Measurements from ENCODE around the gene VWA3B.
"Not testable (repeated sequence)": the region's sequence is repeated elsewhere in the genome, so short reads cannot be mapped to it uniquely, and the experiment has no call there.

VWA3B gene

DNA sequence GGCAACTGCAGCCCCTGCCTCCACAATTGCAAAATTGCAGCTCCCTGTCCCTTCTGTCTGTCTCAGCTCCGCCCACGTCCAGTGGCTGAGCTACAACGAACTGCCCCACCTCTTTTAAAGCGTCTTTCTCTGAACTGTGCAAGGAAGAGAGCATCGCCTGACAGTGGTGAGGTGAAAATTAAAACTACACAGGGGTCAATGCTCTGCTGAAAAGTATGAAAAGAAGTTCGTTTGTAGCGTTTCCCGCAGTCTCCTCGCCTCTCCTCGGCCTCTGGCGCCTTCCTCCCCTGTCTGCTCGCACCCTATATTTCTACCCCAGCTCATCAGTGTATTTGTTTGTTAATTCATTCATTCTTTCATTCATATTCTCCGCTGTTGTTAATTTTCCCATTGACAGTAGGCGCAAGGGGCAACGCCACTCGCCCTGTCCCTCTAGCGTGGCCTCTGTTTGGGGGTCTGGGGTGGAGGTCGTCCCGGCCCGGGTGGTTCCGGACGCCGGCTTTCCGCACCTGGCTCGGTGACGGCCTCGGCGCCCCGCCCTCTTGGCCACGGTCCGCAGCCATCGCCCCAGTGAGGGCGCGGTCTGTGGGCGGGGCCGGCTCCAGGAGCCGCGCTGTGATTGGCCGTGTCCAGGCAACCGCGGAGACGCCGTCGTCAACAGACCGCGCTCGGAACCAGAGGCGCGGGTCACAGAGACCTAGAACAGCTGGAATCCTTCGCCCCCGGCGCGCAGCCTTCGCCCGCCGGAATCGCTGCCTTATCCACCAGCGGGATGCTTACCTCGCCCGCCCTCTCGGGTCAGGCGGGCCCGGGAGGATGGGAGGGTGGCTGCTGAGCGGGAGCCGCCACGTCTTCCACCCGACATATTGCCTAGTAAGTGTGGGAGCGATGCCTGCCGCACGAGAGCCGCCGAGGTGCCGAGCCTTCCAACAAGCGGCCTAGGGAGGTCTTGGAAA lies at the start of gene VWA3B:
TSS of gene VWA3B (plus strand) at position 677 of the 956 bp plus-strand sequence. CDS start 5,926 bp downstream, outside the sequence.
- no peak within 1 kb of the TSS for H3K27ac ChIP-seq
- no peak for DNase-seq (ENCODE audit: low read depth, low spot score)

- no peak for DNase-seq (ENCODE audit: low read depth, low spot score)
- H3K27ac ChIP-seq, result no peak overlapping the region
Observed at GRCh38 chr2:98037206-98037605, 49.8 kb upstream of the VWA3B start.

DNA sequence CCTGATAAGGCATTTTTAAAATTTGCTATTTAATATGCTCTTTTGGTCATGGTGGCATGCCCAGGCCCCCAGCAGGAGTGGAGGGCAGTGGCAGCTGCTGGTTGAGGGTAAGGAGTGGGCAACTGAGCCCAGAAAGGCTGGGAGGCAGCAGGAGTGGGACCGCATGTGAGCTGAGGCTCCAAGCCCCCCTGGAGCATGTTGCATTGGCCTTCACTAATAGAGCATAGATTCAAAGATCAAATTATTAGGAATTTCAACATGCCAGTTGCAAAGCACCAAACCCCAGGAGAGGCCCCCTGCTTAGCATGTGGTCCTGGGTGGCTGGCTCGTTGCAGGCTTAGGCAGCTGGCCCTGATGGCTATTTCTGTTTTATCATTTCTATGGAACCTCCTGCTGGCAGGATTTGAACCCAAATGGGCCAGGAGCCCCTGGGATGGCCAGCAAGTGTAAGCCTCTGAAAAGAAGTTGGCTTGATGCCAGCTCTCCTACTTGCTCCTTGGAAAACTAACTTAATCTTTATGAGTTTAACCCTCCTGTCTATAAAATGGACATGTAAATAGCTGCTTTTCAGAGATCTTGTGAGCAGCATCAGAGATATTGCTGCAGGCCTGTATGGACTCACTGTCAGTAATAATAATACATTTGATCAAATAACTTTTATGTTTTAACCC lies 49.2 kb upstream of the VWA3B start:
- DNase-seq (ENCODE audit: low read depth, low spot score), result no peak
- H3K27ac ChIP-seq, result no peak overlapping the region

DNA sequence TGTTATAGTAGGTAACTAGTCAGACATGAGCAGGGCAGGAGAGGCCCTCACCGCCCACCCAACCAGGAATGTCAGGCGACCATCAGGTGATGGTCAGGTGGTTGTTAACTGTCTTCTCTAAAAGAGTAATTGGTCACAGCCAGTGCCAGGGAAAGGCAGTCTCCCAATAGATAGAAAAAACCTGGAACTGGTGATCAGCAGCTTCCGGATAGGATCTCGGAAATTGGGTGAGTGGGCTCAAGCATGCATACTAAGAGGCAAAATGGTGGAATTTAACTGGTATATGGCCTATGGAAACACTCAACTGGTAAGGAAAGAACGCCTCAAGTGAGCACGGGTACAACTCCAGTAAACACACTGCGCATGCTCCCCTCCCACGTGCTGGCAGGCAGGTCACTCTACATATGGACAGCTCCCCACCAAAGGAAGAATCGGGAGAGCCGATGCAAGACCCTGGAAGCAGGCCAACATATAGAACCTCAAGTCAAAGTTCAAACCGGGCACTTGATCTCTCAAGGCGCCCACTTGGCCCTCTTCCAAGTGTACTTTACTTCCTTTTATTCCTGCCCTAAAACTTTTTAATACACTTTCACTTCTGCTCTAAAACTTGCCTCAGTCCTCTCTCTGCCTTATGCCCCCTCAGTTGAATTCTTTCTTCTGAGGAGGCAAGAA lies 47.7 kb upstream of the VWA3B start:
- DNase-seq (ENCODE audit: low read depth, low spot score), result no peak
- H3K27ac ChIP-seq, result no peak overlapping the region

DNA sequence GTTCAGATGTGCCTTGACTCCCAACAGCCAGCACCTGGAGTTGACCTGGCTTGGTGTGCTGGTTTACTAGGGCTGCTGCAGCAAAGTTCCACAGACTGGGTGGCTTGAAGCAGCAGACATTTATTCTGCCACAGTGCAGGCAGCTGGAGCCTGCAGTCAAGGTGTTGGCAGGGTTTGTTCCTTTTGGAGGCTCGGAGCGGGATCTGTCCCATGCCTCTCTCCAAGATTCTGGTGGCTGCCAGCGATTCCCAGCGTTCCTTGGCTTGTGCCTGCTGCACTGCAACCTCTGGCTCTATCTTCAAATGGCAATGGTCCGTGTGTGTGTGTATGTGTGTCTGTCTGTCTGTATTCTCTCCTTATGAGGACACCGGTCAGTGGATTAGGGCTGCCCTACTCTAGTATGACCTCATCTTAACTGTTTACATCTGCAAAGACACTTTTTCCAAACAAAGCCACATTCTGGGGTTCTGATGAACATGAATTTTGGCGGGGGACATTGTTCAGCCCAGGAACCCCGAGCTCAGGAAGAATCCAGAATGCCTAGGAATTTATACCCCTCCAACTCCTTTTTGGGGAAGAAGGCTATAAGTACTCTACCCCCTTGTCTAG lies 46.5 kb upstream of the VWA3B start:
- no peak overlapping the region for H3K27ac ChIP-seq
- DNase-seq (ENCODE audit: low read depth, low spot score), result no peak

- DNase-seq (ENCODE audit: low read depth, low spot score), result no peak
- no peak overlapping the region for H3K27ac ChIP-seq
Observed at GRCh38 chr2:98043101-98043500, 43.9 kb upstream of the VWA3B start.

- H3K27ac ChIP-seq; DNase-seq (ENCODE audit: low read depth, low spot score): not testable (repeated sequence)
Observed at GRCh38 chr2:98044730-98045129, 42.2 kb upstream of the VWA3B start.

DNA sequence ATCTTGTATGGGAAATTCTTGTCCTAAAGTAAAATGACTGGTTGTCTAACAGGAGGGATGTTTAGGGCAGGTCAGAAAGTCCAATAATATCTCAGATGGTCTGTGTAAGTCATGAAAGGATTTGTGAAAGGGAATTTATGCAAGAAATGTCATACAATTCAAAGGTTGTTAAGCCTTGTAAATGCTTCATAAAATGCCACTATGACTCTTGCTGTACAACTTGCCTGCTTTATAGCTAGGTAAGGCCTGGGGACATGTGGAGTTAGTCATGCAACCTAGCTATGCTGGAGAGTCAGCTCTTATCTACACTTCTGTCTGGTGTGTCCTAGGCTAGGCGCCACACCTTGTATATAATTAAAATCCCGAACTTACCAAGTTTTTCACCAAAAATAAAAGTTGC lies 36.9 kb upstream of the VWA3B start:
- DNase-seq (ENCODE audit: low read depth, low spot score), result peak; percentile 44
- no peak overlapping the region for H3K27ac ChIP-seq

- DNase-seq (ENCODE audit: low read depth, low spot score), result no peak
- no peak overlapping the region for H3K27ac ChIP-seq
Observed at GRCh38 chr2:98058191-98058975, 28.6 kb upstream of the VWA3B start.

GRCh38 chr2:98060277-98060676 lies 26.7 kb upstream of the VWA3B start:
- no peak for DNase-seq (ENCODE audit: low read depth, low spot score)

GRCh38 chr2:98063291-98063854 lies 23.6 kb upstream of the VWA3B start:
- H3K27ac ChIP-seq, result no peak overlapping the region
- DNase-seq (ENCODE audit: low read depth, low spot score), result no peak

More at GRCh38 chr2:98060277-98060676, 26.7 kb upstream of the VWA3B start:
- no peak overlapping the region for H3K27ac ChIP-seq

DNA sequence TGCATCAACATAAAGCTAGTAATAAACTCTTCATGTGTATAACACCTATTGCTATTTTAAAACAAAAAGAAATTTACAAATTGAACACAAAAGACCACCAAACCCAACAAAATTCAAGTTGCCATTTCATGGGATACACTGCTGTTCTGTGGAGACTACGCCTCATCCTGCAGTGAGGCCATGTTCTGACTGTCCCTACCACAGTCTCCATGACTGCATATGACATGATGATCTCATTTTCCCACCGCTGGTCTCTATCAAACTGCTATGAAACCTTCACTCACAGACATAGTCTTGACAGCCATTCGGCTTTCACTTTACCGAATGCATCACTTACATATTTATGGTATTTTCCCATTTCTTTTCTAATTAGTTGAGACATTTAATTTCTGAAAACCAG lies 21.2 kb upstream of the VWA3B start:
- no peak for DNase-seq (ENCODE audit: low read depth, low spot score)

GRCh38 chr2:98067160-98067559 lies 19.8 kb upstream of the VWA3B start:
- H3K27ac ChIP-seq, result no peak overlapping the region
- no peak for DNase-seq (ENCODE audit: low read depth, low spot score)

More for the DNA sequence above, 21.2 kb upstream of the VWA3B start:
- H3K27ac ChIP-seq, result no peak overlapping the region

- H3K27ac ChIP-seq, result no peak overlapping the region
Observed at GRCh38 chr2:98070081-98070480, 16.9 kb upstream of the VWA3B start.

DNA sequence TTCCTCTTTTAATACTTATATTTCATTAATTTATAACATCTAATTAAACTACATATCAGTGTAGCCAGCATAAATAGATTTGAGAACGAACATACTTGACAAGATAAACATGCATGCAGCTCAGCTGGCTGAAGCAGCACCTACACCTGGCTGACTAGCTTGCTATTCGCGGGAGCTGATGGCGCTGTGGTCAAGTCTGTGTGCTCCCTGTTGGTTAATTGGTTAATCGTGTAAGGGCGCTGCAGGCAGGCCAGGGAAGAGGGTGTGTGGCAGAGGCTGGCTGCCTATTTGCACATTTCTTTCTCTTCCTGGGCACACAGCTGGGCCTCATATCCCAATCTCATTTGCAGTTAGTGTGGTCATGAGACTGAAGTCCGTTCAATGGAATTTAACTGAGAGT lies 14.5 kb upstream of the VWA3B start:
- H3K27ac ChIP-seq, result no peak overlapping the region
- no peak for DNase-seq (ENCODE audit: low read depth, low spot score)

More at GRCh38 chr2:98070081-98070480, 16.9 kb upstream of the VWA3B start:
- no peak for DNase-seq (ENCODE audit: low read depth, low spot score)

DNA sequence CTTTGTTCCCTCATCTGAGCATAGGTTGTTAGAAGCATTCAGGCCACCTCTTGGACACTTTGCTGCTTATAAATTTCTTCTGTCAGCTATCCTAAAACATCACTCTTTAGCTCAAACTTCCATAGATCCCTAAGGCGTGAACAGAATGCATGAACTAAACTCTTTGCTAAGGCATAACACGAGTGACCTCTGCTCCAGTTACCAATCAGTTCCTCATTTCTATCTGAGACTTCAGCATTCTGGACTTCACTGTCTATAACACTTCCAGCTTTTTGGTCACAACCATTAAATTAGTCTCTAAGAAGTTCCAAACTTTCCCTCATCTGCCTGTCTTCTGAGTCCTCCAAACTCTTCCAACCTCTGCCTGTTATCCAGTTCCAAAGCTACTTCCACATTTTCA lies 8.3 kb upstream of the VWA3B start:
- DNase-seq (ENCODE audit: low read depth, low spot score), result no peak
- H3K27ac ChIP-seq, result no peak overlapping the region

DNA sequence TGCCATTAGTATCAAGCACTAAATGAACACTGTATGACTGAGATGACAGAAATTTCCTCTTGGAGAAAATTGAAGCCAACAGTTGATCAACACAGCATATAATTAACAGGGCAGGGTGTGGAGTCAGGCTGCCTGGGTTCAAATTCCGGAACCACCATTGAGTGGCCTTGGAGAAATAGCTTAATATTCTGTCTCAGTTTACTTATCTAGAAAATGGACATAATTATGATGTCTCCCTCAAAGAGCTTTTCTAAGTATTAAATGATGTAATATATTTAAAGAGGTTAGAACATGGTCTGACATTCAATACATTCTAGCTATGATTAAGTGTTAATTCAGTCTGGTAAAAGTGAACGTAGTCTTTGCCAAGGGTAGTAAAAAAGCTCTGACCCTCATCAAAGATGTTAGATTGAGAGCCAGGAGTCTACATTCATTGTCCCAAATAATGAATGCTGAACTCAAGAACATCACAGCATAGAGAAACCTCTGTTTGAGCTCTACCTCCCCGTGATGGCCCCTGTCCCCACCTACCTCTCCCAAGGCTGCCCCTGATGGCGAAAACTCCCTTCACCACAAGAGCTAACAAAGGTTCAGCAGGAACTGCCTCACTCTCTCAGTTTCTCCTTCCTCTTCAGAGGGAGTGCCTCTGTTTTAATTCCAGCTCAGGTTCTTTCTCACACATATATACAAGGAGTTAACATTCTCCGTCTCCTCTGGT lies 2.7 kb upstream of the VWA3B start:
- no peak for DNase-seq (ENCODE audit: low read depth, low spot score)
- no peak overlapping the region for H3K27ac ChIP-seq

GRCh38 chr2:98084869-98085238 lies 2.1 kb upstream of the VWA3B start:
- no peak overlapping the region for H3K27ac ChIP-seq
- DNase-seq (ENCODE audit: low read depth, low spot score), result no peak

GRCh38 chr2:98085649-98086048 lies 1.3 kb upstream of the VWA3B start:
- H3K27ac ChIP-seq, result no peak overlapping the region
- DNase-seq (ENCODE audit: low read depth, low spot score), result peak; percentile 5
